Activated naive CD8-positive, alpha-beta T cell (primary cell): ENCODE data around the gene P3H3.
A peak's percentile ranks its signal among the peaks of the same experiment; 100 is the strongest.

Source experiments
- H3K27ac Mint-ChIP-seq: one replicate; pipeline ENCODE4 v1.8.0; 2021; ENCODE audit warnings: mixed read lengths
- H3K27me3 Mint-ChIP-seq: one replicate; pipeline ENCODE4 v1.8.0; 2021; ENCODE audit warnings: mixed read lengths
- H3K36me3 Mint-ChIP-seq: one replicate; pipeline ENCODE4 v1.8.0; 2021; ENCODE audit warnings: mixed read lengths
- H3K4me1 Mint-ChIP-seq: one replicate; pipeline ENCODE4 v1.8.0; 2021; ENCODE audit warnings: low read depth, mixed read lengths
- H3K4me3 Mint-ChIP-seq: one replicate; pipeline ENCODE4 v1.8.0; 2021; ENCODE audit warnings: mild to moderate bottlenecking, mixed read lengths
- H3K9me3 Mint-ChIP-seq: one replicate; pipeline ENCODE4 v1.8.0; 2021; ENCODE audit warnings: low read depth, mixed read lengths

Gene P3H3

DNA sequence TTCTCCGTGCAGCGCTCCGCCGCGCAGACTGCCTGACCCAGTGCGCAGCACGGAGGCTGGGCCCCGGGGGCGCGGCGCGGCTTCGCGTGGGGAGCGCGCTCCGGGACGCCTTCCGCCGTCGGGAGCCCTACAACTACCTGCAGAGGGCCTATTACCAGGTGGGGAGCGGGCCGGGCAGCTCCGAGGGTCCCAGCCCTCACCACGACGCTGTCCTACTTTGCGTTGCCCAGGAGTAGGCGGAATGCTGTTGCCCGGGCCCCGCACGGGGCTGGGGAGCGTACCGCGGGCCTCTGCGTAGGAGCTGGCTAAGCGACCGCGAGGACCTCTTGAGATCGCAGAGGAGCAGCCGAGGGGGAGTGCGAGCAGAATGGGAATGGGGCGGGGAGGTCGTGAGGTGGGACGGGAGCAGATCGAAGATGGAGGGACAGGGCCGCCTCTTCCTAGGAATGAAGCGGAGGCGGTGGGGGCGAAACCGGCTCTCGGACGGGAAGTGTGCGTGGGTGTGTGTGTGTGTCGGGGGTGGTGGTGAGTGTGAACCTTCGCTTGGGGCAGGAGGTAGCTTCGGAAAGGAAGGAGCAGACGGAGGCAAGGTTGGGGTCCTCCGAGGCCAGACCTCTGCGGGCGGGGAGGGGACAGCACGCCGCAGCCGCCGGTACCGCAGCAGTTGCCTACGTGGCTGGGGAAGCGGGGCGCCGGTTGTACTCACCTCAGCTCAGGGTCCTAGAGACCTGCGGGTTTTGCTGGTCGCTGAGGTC, 751 bp downstream of the P3H3 start:
- Mint-ChIP-seq H3K9me3 (no peaks in the 10 kb centered on the region), H3K36me3 (no peaks in the 10 kb centered on the region), H3K27me3 (peaks cover 16% of the 10 kb centered on the region)

DNA sequence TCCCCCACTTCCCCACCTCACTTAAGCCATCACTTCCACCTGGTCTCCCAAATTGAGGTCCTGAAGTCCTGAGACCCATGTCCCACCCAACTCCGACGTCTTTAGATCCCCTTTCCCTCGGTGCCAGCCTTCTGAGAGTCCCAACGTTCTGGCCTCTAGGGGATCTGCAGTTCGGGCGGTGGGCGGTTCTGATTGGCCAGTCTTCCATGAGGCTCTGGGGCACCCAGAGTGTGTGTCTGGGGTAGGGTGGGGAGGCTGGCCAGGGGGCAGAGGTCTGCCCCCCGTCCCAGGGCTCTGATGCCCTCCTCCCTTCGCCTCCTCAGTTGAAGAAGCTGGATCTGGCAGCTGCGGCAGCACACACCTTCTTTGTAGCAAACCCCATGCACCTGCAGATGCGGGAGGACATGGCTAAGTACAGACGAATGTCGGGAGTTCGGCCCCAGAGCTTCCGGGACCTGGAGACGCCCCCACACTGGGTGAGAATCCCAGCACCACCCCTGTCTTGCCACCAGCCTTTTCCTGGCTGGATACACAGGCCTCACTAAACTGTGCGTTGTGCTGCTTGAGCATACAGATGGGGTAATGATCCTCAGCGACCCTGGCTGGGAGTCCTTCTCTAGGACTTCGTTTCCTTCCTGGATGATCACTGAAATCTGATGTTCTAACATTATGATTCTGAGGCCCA, 1.5 kb downstream of the P3H3 start:
- H3K36me3 Mint-ChIP-seq = no peaks in the 10 kb centered on the region

More for the DNA sequence above, 751 bp downstream of the P3H3 start:
- peak overlapping the region; percentile 78 for H3K27ac Mint-ChIP-seq
- peak overlapping the region; percentile 85 for H3K4me3 Mint-ChIP-seq
- H3K4me1 Mint-ChIP-seq = peaks cover 18% of the 10 kb centered on the region

DNA sequence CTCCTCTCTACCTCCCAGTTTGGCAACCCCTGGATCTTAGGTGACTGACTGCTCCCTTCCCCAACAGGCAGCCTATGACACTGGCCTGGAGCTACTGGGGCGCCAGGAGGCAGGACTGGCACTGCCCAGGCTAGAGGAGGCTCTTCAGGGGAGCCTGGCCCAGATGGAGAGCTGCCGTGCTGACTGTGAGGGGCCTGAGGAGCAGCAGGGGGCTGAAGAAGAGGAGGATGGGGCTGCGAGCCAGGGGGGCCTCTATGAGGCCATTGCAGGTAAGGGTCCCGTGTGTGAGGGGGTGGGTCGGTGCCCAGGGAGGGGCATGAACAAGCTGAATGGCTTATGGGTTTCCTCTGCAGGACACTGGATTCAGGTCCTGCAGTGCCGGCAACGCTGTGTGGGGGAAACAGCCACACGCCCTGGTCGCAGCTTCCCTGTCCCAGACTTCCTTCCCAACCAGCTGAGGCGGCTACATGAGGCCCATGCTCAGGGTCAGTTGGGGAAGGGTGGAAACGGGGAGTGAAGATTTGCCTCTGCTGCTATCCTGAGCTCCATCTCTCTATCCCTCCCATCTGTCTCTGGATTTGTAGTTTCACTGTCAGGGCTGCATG, 2.2 kb downstream of the P3H3 start:
- Mint-ChIP-seq H3K27ac (no peak overlapping the region), H3K4me1 (peaks cover 19% of the 10 kb centered on the region), H3K9me3 (no peaks in the 10 kb centered on the region), H3K4me3 (peak overlapping the region; percentile 39), H3K36me3 (no peaks in the 10 kb centered on the region), H3K27me3 (peaks cover 6% of the 10 kb centered on the region)

More for the DNA sequence above, 1.5 kb downstream of the P3H3 start:
- H3K27ac Mint-ChIP-seq = no peak overlapping the region
- peaks cover 18% of the 10 kb centered on the region for H3K4me1 Mint-ChIP-seq
- H3K9me3 Mint-ChIP-seq = no peaks in the 10 kb centered on the region
- peak overlapping the region; percentile 85 for H3K4me3 Mint-ChIP-seq
- peaks cover 12% of the 10 kb centered on the region for H3K27me3 Mint-ChIP-seq

DNA sequence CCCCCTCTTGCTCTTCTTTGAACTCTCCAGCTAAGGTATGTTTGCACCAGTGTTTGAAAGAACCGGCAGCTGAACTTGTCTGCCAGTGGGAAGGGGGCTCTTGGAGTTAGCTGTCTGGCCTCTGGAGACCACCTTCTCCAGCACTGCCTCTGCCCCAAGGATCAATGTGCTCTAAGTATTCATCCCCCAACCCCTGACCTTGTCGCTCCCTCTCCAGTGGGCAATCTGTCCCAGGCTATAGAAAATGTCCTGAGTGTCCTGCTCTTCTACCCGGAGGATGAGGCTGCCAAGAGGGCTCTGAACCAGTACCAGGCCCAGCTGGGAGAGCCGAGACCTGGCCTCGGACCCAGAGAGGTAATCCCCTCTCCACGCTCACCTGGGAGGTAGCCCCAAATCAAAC, 2.8 kb downstream of the P3H3 start:
- Mint-ChIP-seq H3K36me3 (no peaks in the 10 kb centered on the region), H3K4me3 (peak overlapping the region; percentile 39), H3K27me3 (peaks cover 2% of the 10 kb centered on the region), H3K27ac (no peak overlapping the region), H3K4me1 (peaks cover 21% of the 10 kb centered on the region), H3K9me3 (no peaks in the 10 kb centered on the region)

DNA sequence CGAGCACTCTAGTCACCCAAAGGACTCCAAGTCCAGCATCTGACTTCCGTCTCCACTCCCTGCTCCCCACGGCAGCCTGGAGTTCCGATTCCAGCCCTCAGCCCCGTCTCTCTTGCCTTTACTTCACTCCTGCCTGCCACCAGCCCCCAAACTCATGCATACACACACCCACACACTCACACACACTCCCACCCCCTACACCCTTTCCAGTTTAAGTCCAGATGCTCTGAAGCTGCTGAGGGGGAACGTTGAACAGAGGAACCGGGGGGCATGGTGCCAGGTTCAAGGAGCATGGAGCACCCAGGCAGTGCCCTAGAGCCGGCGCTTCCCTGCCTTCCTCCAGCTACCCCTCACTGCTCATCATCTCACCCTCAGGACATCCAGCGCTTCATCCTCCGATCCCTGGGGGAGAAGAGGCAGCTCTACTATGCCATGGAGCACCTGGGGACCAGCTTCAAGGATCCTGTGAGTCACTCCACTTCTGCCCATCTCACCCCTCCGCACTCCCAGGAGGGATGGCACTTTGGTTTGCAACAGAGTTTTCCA, 3.3 kb downstream of the P3H3 start:
- H3K27me3 Mint-ChIP-seq = peaks cover 2% of the 10 kb centered on the region
- no peaks in the 10 kb centered on the region for H3K36me3 Mint-ChIP-seq
- no peak overlapping the region for H3K4me3 Mint-ChIP-seq

DNA sequence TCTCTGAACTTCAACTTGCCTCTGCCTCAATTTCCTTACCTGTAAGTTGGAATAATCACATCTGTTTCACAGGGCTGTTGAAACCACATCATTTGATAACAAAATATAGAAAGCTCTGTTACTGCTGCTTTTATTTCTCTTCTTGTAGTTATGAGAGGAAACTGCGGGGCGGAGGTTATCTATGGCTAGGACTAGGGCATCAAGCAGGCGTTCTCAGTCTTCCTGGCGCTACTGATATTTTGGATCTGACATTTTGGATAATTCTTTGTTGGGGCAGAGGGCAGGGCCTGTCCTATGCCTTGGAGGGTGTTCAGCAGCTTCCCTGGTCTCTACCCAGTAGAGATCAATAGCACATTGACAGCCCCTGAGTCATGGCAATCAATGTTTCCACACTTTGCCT, 3.9 kb downstream of the P3H3 start:
- Mint-ChIP-seq H3K4me1 (peaks cover 21% of the 10 kb centered on the region), H3K27me3 (peaks cover 2% of the 10 kb centered on the region), H3K4me3 (no peak overlapping the region), H3K36me3 (no peaks in the 10 kb centered on the region), H3K9me3 (no peaks in the 10 kb centered on the region), H3K27ac (no peak overlapping the region)

More for the DNA sequence above, 3.3 kb downstream of the P3H3 start:
- Mint-ChIP-seq H3K4me1 (peaks cover 21% of the 10 kb centered on the region), H3K9me3 (no peaks in the 10 kb centered on the region), H3K27ac (no peak overlapping the region)

DNA sequence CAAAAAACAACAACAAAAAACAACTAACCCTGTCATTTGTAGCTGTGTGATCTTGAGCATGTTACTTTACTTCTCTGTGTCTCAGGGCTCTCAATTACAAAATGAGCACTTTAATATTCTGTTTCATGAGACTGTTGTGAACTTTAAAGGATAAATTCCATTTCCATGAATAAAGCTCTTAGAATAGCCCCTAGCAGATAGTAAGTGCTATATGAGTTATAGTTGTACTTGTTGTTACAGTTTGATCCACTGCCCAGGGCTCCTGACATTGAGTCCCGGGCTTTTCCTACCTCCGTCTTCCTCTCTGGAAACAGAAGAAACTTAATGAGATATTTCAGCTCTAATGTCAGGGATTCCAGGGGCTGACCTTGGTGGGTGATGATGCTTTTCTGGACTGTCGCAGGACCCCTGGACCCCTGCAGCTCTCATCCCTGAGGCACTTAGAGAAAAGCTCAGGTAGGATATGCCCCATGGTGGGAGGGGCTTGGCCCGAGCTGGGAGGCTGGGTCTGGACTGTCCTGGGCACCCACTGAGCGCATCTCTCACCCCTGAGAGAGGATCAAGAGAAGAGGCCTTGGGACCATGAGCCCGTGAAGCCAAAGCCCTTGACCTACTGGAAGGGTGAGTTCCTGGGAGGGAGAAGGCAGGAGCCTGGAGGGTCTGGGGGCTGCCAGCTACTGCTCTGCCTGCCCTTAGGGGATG, 5.1 kb downstream of the P3H3 start:
- H3K27ac Mint-ChIP-seq = no peak overlapping the region

DNA sequence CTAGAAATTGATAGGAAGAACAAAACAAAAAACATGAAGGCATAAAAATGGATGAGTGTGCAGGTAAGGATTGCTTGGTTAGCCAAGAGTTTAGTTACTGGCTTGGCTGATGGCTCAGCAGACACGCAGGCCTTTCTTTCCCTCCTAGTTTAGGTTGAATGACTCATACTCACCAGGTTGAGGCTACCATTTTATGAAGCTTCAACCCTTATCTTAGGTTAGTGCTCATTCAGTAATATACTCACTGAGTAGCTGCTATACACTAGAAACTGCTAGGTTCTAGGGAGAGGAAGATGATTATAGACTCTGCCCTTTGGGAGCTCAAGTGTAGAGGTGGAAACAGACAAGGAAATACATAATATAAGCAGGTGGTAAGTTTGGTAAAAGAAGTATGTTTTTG, 6.0 kb downstream of the P3H3 start:
- no peaks in the 10 kb centered on the region for H3K9me3 Mint-ChIP-seq
- H3K27ac Mint-ChIP-seq = no peak overlapping the region
- no peaks in the 10 kb centered on the region for H3K36me3 Mint-ChIP-seq
- no peak overlapping the region for H3K4me3 Mint-ChIP-seq
- H3K4me1 Mint-ChIP-seq = peaks cover 9% of the 10 kb centered on the region
- no peaks in the 10 kb centered on the region for H3K27me3 Mint-ChIP-seq

More for the DNA sequence above, 5.1 kb downstream of the P3H3 start:
- no peak overlapping the region for H3K4me3 Mint-ChIP-seq
- no peaks in the 10 kb centered on the region for H3K27me3 Mint-ChIP-seq
- H3K4me1 Mint-ChIP-seq = peaks cover 14% of the 10 kb centered on the region
- no peaks in the 10 kb centered on the region for H3K36me3 Mint-ChIP-seq
- H3K9me3 Mint-ChIP-seq = no peaks in the 10 kb centered on the region

DNA sequence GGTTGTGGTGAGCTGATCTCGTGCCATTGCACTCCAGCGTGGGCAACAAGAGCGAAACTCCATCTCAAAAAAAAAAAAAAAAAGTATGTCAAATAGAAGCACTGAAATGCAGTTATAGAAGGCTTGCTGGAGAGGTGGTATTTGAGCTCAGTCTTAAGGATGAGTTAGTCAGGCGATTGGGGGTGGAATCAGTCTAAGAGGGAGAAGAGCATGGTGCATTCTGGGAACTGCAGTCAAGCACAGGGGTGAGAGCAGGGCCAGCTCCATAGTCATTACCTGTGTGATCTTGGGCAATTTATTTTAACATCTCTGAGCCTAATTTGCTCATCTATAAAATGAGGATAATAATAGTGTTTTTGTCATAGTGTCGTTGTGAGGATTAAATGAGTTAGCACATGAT, 6.7 kb downstream of the P3H3 start:
- H3K4me1 Mint-ChIP-seq = peaks cover 6% of the 10 kb centered on the region
- no peaks in the 10 kb centered on the region for H3K27me3 Mint-ChIP-seq
- H3K4me3 Mint-ChIP-seq = no peak overlapping the region
- no peaks in the 10 kb centered on the region for H3K36me3 Mint-ChIP-seq
- no peak overlapping the region for H3K27ac Mint-ChIP-seq
- no peaks in the 10 kb centered on the region for H3K9me3 Mint-ChIP-seq

DNA sequence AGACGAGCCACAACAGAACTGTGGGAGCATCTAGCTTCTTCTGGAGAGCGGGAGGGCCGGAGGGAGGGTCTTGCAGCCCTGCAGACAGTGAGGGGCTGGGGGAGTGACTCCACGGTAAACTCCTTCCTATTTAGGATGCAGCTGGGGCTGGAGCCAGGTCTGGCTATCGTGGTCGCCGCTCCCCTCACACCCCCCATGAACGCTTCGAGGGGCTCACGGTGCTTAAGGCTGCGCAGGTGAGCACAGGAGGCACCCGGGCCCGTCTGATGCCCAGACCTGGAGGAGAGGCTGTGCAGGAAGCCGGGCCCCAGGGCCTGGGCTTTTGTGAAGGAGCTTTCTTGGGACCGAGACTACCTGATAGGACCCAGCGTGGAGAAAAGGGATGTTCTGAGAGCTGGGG, 8.6 kb downstream of the P3H3 start:
- no peaks in the 10 kb centered on the region for H3K27me3 Mint-ChIP-seq
- no peak overlapping the region for H3K4me3 Mint-ChIP-seq
- H3K27ac Mint-ChIP-seq = no peak overlapping the region
- no peaks in the 10 kb centered on the region for H3K9me3 Mint-ChIP-seq
- no peaks in the 10 kb centered on the region for H3K36me3 Mint-ChIP-seq
- peaks cover 6% of the 10 kb centered on the region for H3K4me1 Mint-ChIP-seq

DNA sequence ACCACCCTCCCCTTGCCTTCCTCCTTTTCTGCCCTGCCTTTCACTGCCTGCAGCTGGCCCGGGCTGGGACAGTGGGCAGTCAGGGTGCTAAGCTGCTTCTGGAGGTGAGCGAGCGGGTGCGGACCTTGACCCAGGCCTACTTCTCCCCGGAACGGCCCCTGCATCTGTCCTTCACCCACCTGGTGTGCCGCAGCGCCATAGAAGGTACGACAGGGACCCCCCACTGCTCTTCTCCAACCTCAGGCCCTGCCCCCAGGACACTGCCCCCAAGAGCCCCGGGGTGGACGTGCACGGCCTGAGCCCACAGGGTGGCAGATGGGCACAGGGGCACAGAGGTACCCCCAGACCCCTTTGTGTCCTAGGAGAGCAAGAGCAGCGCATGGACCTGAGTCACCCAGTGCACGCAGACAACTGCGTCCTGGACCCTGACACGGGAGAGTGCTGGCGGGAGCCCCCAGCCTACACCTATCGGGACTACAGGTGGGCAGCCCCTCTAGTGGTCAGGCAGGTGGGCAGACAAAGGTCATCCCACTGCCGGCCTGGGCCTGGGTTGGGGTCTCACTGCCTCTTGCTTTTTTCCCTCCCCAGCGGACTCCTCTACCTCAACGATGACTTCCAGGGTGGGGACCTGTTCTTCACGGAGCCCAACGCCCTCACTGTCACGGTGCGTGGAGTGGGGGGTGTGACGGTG, 9.3 kb downstream of the P3H3 start:
- Mint-ChIP-seq H3K27ac (no peak overlapping the region), H3K4me3 (no peak overlapping the region), H3K4me1 (peaks cover 6% of the 10 kb centered on the region), H3K36me3 (no peaks in the 10 kb centered on the region), H3K9me3 (no peaks in the 10 kb centered on the region), H3K27me3 (no peaks in the 10 kb centered on the region)

DNA sequence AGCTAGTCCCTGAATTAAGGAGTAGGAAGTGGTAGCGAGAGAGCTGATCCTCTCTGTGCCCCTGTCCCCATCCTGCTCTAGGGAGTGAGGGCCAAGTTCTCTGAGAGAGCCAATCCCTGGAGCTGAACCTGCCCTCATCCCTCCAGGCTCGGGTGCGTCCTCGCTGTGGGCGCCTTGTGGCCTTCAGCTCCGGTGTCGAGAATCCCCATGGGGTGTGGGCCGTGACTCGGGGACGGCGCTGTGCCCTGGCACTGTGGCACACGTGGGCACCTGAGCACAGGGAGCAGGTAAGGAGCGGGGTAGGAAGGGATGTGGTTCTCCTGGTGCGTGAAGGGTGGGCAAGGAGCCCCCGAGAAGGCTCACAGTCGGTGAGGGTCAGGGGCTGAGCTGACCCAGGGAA, 10.6 kb downstream of the P3H3 start:
- Mint-ChIP-seq H3K27me3 (no peaks in the 10 kb centered on the region), H3K27ac (no peak overlapping the region), H3K4me1 (peaks cover 6% of the 10 kb centered on the region), H3K9me3 (no peaks in the 10 kb centered on the region), H3K36me3 (no peaks in the 10 kb centered on the region), H3K4me3 (no peak overlapping the region)

DNA sequence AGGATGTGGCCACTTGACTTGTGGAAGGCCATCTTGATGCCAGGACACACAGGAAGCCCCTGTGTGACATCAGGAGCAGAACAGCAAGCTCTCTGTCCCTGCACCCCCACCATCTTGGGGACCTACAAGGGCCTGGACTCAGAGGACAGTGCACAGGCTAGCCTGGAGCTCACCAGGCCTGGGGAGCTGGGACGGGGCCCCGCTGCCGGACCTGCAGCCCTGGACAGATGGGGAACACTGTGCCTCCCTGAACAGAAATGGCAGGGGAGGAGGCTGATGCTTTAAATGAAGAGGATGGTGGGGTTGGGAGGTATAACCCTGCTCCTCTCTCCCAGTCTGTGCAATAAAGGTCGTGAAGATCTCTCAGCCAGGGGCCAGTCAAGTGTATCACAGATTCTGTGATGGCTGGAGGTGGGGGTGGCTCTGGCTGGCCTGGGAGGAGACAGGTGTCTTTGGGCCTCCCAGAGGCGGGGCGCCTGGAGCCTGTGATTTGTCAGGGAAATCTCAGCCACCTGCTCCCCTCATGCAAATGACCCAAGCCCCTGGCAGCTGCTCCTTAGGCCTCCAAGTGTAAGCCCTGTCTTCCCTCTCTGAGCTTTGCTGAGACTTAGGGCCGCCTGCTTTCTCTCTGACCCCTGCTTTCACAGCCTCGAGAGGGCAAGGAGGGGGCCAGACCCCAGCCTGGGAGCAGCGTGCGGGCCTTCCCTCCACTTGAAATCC, 11.4 kb downstream of the P3H3 start:
- no peaks in the 10 kb centered on the region for H3K27me3 Mint-ChIP-seq
- H3K27ac Mint-ChIP-seq = no peak overlapping the region
- peaks cover under 1% of the 10 kb centered on the region for H3K36me3 Mint-ChIP-seq
- H3K9me3 Mint-ChIP-seq = no peaks in the 10 kb centered on the region
- peaks cover 6% of the 10 kb centered on the region for H3K4me1 Mint-ChIP-seq
- H3K4me3 Mint-ChIP-seq = no peak overlapping the region

DNA sequence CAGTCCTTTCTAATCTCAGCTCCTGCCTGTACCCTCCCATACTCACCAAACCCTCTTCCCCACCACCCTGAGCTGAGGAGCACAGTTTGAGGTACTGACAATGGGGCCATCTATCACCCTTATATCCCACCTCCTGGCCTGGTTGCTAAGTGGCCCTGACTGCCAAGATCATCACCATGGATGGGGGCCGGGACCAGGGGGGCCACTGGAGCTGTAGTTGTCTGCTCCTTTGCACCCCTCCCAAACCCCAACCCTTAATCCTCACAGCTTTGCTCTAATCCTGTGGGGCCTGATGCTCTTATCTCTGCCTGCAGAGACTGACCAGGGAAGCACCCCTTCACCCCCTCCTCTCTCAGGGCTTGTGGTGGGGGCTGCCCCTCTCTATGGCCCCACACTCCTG, 12.1 kb downstream of the P3H3 start:
- Mint-ChIP-seq H3K27me3 (no peaks in the 10 kb centered on the region), H3K27ac (no peak overlapping the region), H3K9me3 (no peaks in the 10 kb centered on the region), H3K36me3 (peaks cover 4% of the 10 kb centered on the region), H3K4me1 (peaks cover 4% of the 10 kb centered on the region), H3K4me3 (no peak overlapping the region)
